ENCODE data around the gene BPIFB3.
A peak's percentile ranks its signal among the peaks of the same experiment; 100 is the strongest.

BPIFB3 gene

DNA sequence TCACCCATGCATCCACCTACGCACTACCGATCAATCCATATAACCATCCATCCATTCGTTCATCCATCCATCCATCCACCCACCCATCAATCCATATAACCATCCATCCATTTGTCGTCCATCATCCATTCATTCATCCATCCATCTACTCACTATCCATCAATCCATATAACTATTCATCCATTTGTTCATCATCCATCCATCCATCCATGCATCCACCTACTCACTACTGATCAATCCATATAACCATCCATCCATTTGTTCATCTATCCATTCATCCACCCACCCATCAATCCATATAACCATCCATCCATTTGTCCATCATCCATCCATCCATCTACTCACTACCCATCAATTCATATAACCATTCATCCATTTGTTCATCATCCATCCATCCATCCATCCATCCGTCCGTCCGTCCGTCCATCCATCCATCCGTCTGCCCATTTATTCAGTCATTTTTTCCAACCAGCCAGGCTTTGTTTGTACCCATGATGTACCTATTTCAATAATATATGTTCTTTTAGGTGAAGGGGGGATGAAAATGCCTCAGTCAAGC is 28.3 kb upstream of the BPIFB3 start:
- H3K4me1 ChIP-seq (ENCODE audit: control insufficient read depth, insufficient read depth, low read length) = no peaks in the 10 kb centered on the region
- no peaks in the 10 kb centered on the region for H3K9me3 ChIP-seq (ENCODE audit: control insufficient read depth, insufficient read depth, low read depth, low read length)
- ChIA-PET POLR2A (no interaction called here), CTCF (interaction anchor here (0.6 to 0.7 kb wide), 2 partner anchors 62 to 169 kb away, joined by 3 read pairs; no protein-coding TSS in a partner anchor)
- no peak overlapping the region for H3K4me3 ChIP-seq (ENCODE audit: low read depth, low read length)
- TF ChIP-seq, protein P1, sequence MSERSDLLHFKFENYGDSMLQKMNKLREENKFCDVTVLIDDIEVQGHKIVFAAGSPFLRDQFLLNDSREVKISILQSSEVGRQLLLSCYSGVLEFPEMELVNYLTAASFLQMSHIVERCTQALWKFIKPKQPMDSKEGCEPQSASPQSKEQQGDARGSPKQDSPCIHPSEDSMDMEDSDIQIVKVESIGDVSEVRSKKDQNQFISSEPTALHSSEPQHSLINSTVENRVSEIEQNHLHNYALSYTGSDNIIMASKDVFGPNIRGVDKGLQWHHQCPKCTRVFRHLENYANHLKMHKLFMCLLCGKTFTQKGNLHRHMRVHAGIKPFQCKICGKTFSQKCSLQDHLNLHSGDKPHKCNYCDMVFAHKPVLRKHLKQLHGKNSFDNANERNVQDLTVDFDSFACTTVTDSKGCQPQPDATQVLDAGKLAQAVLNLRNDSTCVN (tag by site-specific recombination; optimal IDR thresholded peaks at IDR 0.05) = no peak
- TF ChIP-seq ZNF548 (tag by site-specific recombination; IDR thresholded peaks at IDR 0.05) = no peak
- no peak for TF ChIP-seq ZNF830 (tag by site-specific recombination; IDR thresholded peaks at IDR 0.05; ENCODE audit: low read depth)
- peak; percentile 94 for TF ChIP-seq ZBTB17 (tag by site-specific recombination; IDR thresholded peaks at IDR 0.05)
- no peak for TF ChIP-seq ZNF23 (tag by site-specific recombination; IDR thresholded peaks at IDR 0.05; ENCODE audit: borderline replicate concordance)
- TF ChIP-seq ZFP69B (tag by site-specific recombination; IDR thresholded peaks at IDR 0.05) = no peak
- TF ChIP-seq, protein P2, sequence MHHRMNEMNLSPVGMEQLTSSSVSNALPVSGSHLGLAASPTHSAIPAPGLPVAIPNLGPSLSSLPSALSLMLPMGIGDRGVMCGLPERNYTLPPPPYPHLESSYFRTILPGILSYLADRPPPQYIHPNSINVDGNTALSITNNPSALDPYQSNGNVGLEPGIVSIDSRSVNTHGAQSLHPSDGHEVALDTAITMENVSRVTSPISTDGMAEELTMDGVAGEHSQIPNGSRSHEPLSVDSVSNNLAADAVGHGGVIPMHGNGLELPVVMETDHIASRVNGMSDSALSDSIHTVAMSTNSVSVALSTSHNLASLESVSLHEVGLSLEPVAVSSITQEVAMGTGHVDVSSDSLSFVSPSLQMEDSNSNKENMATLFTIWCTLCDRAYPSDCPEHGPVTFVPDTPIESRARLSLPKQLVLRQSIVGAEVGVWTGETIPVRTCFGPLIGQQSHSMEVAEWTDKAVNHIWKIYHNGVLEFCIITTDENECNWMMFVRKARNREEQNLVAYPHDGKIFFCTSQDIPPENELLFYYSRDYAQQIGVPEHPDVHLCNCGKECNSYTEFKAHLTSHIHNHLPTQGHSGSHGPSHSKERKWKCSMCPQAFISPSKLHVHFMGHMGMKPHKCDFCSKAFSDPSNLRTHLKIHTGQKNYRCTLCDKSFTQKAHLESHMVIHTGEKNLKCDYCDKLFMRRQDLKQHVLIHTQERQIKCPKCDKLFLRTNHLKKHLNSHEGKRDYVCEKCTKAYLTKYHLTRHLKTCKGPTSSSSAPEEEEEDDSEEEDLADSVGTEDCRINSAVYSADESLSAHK (tag by site-specific recombination; IDR thresholded peaks at IDR 0.05) = no peak
- TF ChIP-seq, protein P3, sequence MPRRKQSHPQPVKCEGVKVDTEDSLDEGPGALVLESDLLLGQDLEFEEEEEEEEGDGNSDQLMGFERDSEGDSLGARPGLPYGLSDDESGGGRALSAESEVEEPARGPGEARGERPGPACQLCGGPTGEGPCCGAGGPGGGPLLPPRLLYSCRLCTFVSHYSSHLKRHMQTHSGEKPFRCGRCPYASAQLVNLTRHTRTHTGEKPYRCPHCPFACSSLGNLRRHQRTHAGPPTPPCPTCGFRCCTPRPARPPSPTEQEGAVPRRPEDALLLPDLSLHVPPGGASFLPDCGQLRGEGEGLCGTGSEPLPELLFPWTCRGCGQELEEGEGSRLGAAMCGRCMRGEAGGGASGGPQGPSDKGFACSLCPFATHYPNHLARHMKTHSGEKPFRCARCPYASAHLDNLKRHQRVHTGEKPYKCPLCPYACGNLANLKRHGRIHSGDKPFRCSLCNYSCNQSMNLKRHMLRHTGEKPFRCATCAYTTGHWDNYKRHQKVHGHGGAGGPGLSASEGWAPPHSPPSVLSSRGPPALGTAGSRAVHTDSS (tag by site-specific recombination; IDR thresholded peaks at IDR 0.05) = no peak
- no peak overlapping the region for H3K27ac ChIP-seq (ENCODE audit: extremely low read depth, low read depth, low read length)
- no peaks in the 10 kb centered on the region for H3K36me3 ChIP-seq (ENCODE audit: control insufficient read depth in 2 of 2, insufficient read depth in 1 of 2, low read length in 2 of 2)

DNA sequence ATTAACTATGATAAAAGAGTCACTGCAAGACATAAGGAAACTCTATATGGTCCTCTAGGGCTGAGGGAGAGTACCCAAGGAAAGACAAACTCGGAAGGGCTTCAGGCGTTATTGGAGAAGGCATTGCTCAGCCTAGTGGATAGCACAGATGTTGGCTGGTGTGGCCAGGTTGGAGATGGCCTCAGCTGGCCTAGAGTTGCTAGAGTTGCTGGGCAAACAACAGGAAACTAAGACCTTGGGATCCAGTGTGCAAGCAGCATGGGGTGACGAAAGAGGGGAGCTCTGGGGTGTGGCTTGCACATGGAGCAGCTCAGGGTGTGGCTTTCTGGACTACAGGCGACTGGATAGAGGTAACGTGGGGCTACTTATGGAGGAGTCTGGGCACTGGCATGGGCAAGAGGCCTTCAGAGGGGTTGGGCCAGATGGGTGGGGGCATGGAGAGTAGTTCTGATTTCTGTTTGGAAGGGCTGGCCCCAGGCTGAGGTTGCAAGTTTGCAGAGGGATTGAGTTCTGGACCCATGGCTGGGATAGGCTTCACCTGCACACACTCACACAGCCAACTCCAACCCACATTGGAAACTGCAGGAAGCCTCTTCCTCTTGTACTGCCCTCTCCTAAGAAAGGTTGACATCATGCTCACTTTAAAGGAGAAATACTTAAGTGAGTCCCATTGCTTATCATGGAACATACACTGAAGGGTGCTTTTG is 27.5 kb upstream of the BPIFB3 start:
- no peak overlapping the region for H3K4me3 ChIP-seq (ENCODE audit: low read depth, low read length)
- H3K36me3 ChIP-seq (ENCODE audit: control insufficient read depth in 2 of 2, insufficient read depth in 1 of 2, low read length in 2 of 2) = no peaks in the 10 kb centered on the region
- POLR2A ChIA-PET = no interaction called here
- H3K4me1 ChIP-seq (ENCODE audit: control insufficient read depth, insufficient read depth, low read length) = no peaks in the 10 kb centered on the region
- H3K9me3 ChIP-seq (ENCODE audit: control insufficient read depth, insufficient read depth, low read depth, low read length) = no peaks in the 10 kb centered on the region
- CTCF ChIA-PET = interaction anchor here (0.7 kb wide), 1 partner anchor 170 kb away, joined by 3 read pairs; no protein-coding TSS in a partner anchor
- H3K27ac ChIP-seq (ENCODE audit: extremely low read depth, low read depth, low read length) = no peak overlapping the region
- TF ChIP-seq ZNF426 (tag by site-specific recombination; IDR thresholded peaks at IDR 0.05) (no peak), ZNF837 (tag by site-specific recombination; IDR thresholded peaks at IDR 0.05) (no peak), ZNF776 (tag by site-specific recombination; IDR thresholded peaks at IDR 0.05; ENCODE audit: borderline replicate concordance) (no peak), KLF10 (tag by site-specific recombination; IDR thresholded peaks at IDR 0.05) (no peak), ZNF48 (tag by site-specific recombination; IDR thresholded peaks at IDR 0.05) (no peak), ZNF2 (tag by site-specific recombination; IDR thresholded peaks at IDR 0.05) (no peak), ZFHX2 (tag by site-specific recombination; conservative IDR thresholded peaks at IDR 0.05) (no peak), KLF7 (tag by site-specific recombination; IDR thresholded peaks at IDR 0.05; ENCODE audit: borderline replicate concordance) (no peak), ZNF843 (tag by site-specific recombination; IDR thresholded peaks at IDR 0.05) (no peak), ZNF324 (tag by site-specific recombination; IDR thresholded peaks at IDR 0.05) (no peak), ZNF311 (tag by site-specific recombination; IDR thresholded peaks at IDR 0.05; ENCODE audit: borderline replicate concordance) (no peak)
- TF ChIP-seq, protein P4, sequence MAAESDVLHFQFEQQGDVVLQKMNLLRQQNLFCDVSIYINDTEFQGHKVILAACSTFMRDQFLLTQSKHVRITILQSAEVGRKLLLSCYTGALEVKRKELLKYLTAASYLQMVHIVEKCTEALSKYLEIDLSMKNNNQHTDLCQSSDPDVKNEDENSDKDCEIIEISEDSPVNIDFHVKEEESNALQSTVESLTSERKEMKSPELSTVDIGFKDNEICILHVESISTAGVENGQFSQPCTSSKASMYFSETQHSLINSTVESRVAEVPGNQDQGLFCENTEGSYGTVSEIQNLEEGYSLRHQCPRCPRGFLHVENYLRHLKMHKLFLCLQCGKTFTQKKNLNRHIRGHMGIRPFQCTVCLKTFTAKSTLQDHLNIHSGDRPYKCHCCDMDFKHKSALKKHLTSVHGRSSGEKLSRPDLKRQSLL (tag by site-specific recombination; IDR thresholded peaks at IDR 0.05) = no peak
- TF ChIP-seq, protein P5, sequence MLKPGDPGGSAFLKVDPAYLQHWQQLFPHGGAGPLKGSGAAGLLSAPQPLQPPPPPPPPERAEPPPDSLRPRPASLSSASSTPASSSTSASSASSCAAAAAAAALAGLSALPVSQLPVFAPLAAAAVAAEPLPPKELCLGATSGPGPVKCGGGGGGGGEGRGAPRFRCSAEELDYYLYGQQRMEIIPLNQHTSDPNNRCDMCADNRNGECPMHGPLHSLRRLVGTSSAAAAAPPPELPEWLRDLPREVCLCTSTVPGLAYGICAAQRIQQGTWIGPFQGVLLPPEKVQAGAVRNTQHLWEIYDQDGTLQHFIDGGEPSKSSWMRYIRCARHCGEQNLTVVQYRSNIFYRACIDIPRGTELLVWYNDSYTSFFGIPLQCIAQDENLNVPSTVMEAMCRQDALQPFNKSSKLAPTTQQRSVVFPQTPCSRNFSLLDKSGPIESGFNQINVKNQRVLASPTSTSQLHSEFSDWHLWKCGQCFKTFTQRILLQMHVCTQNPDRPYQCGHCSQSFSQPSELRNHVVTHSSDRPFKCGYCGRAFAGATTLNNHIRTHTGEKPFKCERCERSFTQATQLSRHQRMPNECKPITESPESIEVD (tag by site-specific recombination; IDR thresholded peaks at IDR 0.05) = no peak
- TF ChIP-seq, protein P1 (tag by site-specific recombination; optimal IDR thresholded peaks at IDR 0.05) = no peak
- TF ChIP-seq, protein P6, sequence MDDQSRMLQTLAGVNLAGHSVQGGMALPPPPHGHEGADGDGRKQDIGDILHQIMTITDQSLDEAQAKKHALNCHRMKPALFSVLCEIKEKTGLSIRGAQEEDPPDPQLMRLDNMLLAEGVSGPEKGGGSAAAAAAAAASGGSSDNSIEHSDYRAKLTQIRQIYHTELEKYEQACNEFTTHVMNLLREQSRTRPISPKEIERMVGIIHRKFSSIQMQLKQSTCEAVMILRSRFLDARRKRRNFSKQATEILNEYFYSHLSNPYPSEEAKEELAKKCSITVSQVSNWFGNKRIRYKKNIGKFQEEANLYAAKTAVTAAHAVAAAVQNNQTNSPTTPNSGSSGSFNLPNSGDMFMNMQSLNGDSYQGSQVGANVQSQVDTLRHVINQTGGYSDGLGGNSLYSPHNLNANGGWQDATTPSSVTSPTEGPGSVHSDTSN (CRISPR knock-in tag; IDR thresholded peaks at IDR 0.05) = no peak

Data from HEK293 (cell line).